H9 (cell line): Measurements from ENCODE around the gene ZNF700. TPM values are rescaled to one million over a fixed set of nuclear protein-coding genes. Genes with fewer than 3 reads are reported as not detected.

Experiments
- DNase-seq: peaks from one replicate; pipeline ENCODE4 v3.0.0-alpha.2; 2017
- H2AFZ ChIP-seq: one replicate; pipeline ENCODE4 v1.6.1; 2013; ENCODE audit warnings: mild to moderate bottlenecking, low read length, control low read depth, moderate library complexity
- H2AK5ac ChIP-seq: 2 replicates; pipeline ENCODE4 v1.6.1; 2013; ENCODE audit warnings: low read length, control low read depth, mixed read lengths; ENCODE audit not compliant: insufficient read length
- H2BK120ac ChIP-seq: one replicate; pipeline ENCODE4 v1.6.1; 2013; ENCODE audit warnings: low read depth, mild to moderate bottlenecking, low read length, control low read depth, inconsistent platforms; ENCODE audit not compliant: poor library complexity, severe bottlenecking
- H2BK12ac ChIP-seq: 2 replicates; pipeline ENCODE4 v1.6.1; 2013; ENCODE audit warnings: low read length, control low read depth, mixed read lengths, low read depth; ENCODE audit not compliant: insufficient read length
- H2BK15ac ChIP-seq: 2 replicates; pipeline ENCODE4 v1.6.1; 2013; ENCODE audit warnings: low read depth, low read length, control low read depth
- H2BK20ac ChIP-seq: one replicate; pipeline ENCODE4 v1.6.1; 2013; ENCODE audit warnings: low read depth, mild to moderate bottlenecking, low read length, control low read depth, inconsistent platforms; ENCODE audit not compliant: poor library complexity, severe bottlenecking
- H2BK5ac ChIP-seq: 2 replicates; pipeline ENCODE4 v1.6.1; 2013; ENCODE audit warnings: low read length, control low read depth, mixed read lengths; ENCODE audit not compliant: insufficient read length
- H3K14ac ChIP-seq: 2 replicates; pipeline ENCODE4 v1.6.1; 2013; ENCODE audit warnings: low read length, control low read depth; ENCODE audit not compliant: insufficient read depth
- H3K18ac ChIP-seq: 2 replicates; pipeline ENCODE4 v1.6.1; 2013; ENCODE audit warnings: low read depth, mild to moderate bottlenecking, mixed read lengths, low read length, control low read depth; ENCODE audit not compliant: insufficient read length
- H3K23ac ChIP-seq: 2 replicates; pipeline ENCODE4 v1.6.1; 2013; ENCODE audit warnings: low read length, control low read depth, mixed read lengths, low read depth; ENCODE audit not compliant: insufficient read length
- H3K23me2 ChIP-seq: 2 replicates; pipeline ENCODE4 v1.6.1; 2013; ENCODE audit warnings: low read depth, mild to moderate bottlenecking, mixed read lengths, low read length, control low read depth; ENCODE audit not compliant: insufficient read length, poor library complexity, severe bottlenecking
- H3K27ac ChIP-seq: 2 replicates; pipeline ENCODE4 v1.5.1; 2013; ENCODE audit warnings: low read length, control low read depth, mixed read lengths, low read depth; ENCODE audit not compliant: insufficient read length
- H3K27me3 ChIP-seq: 2 replicates; pipeline ENCODE4 v1.6.1; 2013; ENCODE audit warnings: low read length, control low read depth, inconsistent platforms; ENCODE audit not compliant: insufficient read depth
- H3K4ac ChIP-seq: 2 replicates; pipeline ENCODE4 v1.6.1; 2013; ENCODE audit warnings: low read depth, mild to moderate bottlenecking, control low read depth, inconsistent platforms, low read length, moderate library complexity
- H3K4me1 ChIP-seq: 2 replicates; pipeline ENCODE4 v1.6.1; 2013; ENCODE audit warnings: low read length, control low read depth, inconsistent platforms; ENCODE audit not compliant: insufficient read depth
- H3K4me2 ChIP-seq: 2 replicates; pipeline ENCODE4 v1.6.1; 2013; ENCODE audit warnings: low read length, control low read depth, mixed read lengths; ENCODE audit not compliant: insufficient read length, insufficient read depth
- H3K56ac ChIP-seq: 2 replicates; pipeline ENCODE4 v1.6.1; 2013; ENCODE audit warnings: low read depth, mild to moderate bottlenecking, mixed read lengths, low read length, control low read depth; ENCODE audit not compliant: insufficient read length
- H3K79me1 ChIP-seq: 2 replicates; pipeline ENCODE4 v1.6.1; 2013; ENCODE audit warnings: low read depth, mild to moderate bottlenecking, moderate library complexity, low read length, control low read depth, inconsistent platforms; ENCODE audit not compliant: insufficient read depth, poor library complexity, severe bottlenecking
- H3K79me2 ChIP-seq: 2 replicates; pipeline ENCODE4 v1.6.1; 2013; ENCODE audit warnings: low read length, control low read depth, inconsistent platforms; ENCODE audit not compliant: insufficient read depth
- H3K9ac ChIP-seq: 2 replicates; pipeline ENCODE4 v1.6.1; 2013; ENCODE audit warnings: low read length, control low read depth, mixed read lengths; ENCODE audit not compliant: insufficient read length; ENCODE audit errors: extremely low read depth
- H3K9me3 ChIP-seq: one replicate; pipeline ENCODE4 v1.6.1; 2013; ENCODE audit warnings: low read depth, low read length, inconsistent platforms; ENCODE audit not compliant: control insufficient read depth
- H3T11ph ChIP-seq: one replicate; pipeline ENCODE4 v1.6.1; 2013; ENCODE audit warnings: mild to moderate bottlenecking, low read length, control low read depth, inconsistent platforms
- H4K20me1 ChIP-seq: one replicate; pipeline ENCODE4 v1.6.1; 2013; ENCODE audit not compliant: control insufficient read depth, insufficient read length, insufficient read depth
- H4K5ac ChIP-seq: 2 replicates; pipeline ENCODE4 v1.6.1; 2013; ENCODE audit warnings: low read depth, mild to moderate bottlenecking, mixed read lengths, low read length, control low read depth; ENCODE audit not compliant: insufficient read length
- H4K8ac ChIP-seq: replicated peaks from 2 replicates; pipeline ENCODE4 v1.6.1; 2013; ENCODE audit warnings: low read length, control low read depth, mixed read lengths, low read depth; ENCODE audit not compliant: insufficient read length
- H4K91ac ChIP-seq: 2 replicates; pipeline ENCODE4 v1.6.1; 2013; ENCODE audit warnings: low read depth, mild to moderate bottlenecking, moderate library complexity, mixed read lengths, low read length, control low read depth; ENCODE audit not compliant: insufficient read length
- H3K27ac Mint-ChIP-seq, 3 experiments: 2 replicates in 2 of 3; 3 replicates in 1 of 3; pipeline ENCODE4 v1.8.0; 2020 to 2021; ENCODE audit warnings: mixed read lengths in 3 of 3, mild to moderate bottlenecking in 1 of 3, moderate library complexity in 1 of 3
- H3K27me3 Mint-ChIP-seq: 2 replicates; pipeline ENCODE4 v1.8.0; 2021; ENCODE audit warnings: low read depth, mild to moderate bottlenecking, moderate library complexity, mixed read lengths
- H3K36me3 Mint-ChIP-seq, 3 experiments: 2 replicates in 2 of 3; 3 replicates in 1 of 3; pipeline ENCODE4 v1.8.0; 2020 to 2021; ENCODE audit warnings: low read depth in 3 of 3, mixed read lengths in 3 of 3; ENCODE audit not compliant: insufficient read depth in 1 of 3
- H3K4me1 Mint-ChIP-seq, 2 experiments: 2 replicates each; pipeline ENCODE4 v1.8.0; 2020; ENCODE audit warnings: mixed read lengths in 2 of 2
- H3K4me3 Mint-ChIP-seq, 2 experiments: 2 replicates in 1 of 2; 3 replicates in 1 of 2; pipeline ENCODE4 v1.8.0; 2020 to 2021; ENCODE audit warnings: mild to moderate bottlenecking in 2 of 2, mixed read lengths in 2 of 2, moderate library complexity in 1 of 2
- H3K9me3 Mint-ChIP-seq, 2 experiments: 2 replicates in 1 of 2; 3 replicates in 1 of 2; pipeline ENCODE4 v1.8.0; 2020; ENCODE audit warnings: mild to moderate bottlenecking in 2 of 2, mixed read lengths in 2 of 2, moderate library complexity in 1 of 2
- WGBS: extraction: QIAGEN DNeasy Blood & Tissue Kit; methylation state at CpG from one replicate; pipeline ENCODE4 v1.1.7; 2013; ENCODE audit warnings: missing lambda C conversion rate, low lambda C conversion rate, mixed read lengths; ENCODE audit not compliant: insufficient read length; ENCODE audit errors: extremely low coverage; 5-methylcytosine and 5-hydroxymethylcytosine counted together
- total RNA-seq: library from RNA; stranded (reverse); gene quantifications from 2 replicates; pipeline ENCODE4 v1.2.1, GENCODE V29; 2021
- TF ChIP-seq, protein P1 (sequence below): fragments of 200-600 bp; sonication (generic); conservative IDR thresholded peaks from 3 replicates; pipeline ENCODE4 v1.8.0; 2021; ENCODE audit warnings: antibody characterized with exemption, mild to moderate bottlenecking

The ZNF700 gene
- total RNA-seq, 1 experiment from 2014 or later = 9.9 TPM

GRCh38 chr19:11950312-11950711 is 25.4 kb downstream of the ZNF700 start:
- H3K4me1 ChIP-seq = no peaks in the 10 kb centered on the region
- H3K27ac Mint-ChIP-seq = no peak overlapping the region
- H3T11ph ChIP-seq = no peak overlapping the region
- H3K14ac ChIP-seq = no peak overlapping the region
- peaks cover 94 to 95% of the 10 kb centered on the region in 2 experiments for H3K9me3 Mint-ChIP-seq
- H3K27ac ChIP-seq = no peak overlapping the region
- H2BK20ac ChIP-seq = no peak overlapping the region
- H2BK5ac ChIP-seq = no peak overlapping the region
- no peak overlapping the region for H3K4ac ChIP-seq
- peaks cover 75 to 80% (median 79%) of the 10 kb centered on the region in 3 experiments for H3K36me3 Mint-ChIP-seq
- no peak overlapping the region for H3K56ac ChIP-seq
- H3K4me1 Mint-ChIP-seq = no peaks in the 10 kb centered on the region
- H3K9ac ChIP-seq = no peak overlapping the region
- no peak for DNase-seq
- no peak overlapping the region for H4K5ac ChIP-seq
- H4K91ac ChIP-seq = no peak overlapping the region
- H3K79me1 ChIP-seq = no peaks in the 10 kb centered on the region
- no peak overlapping the region for H2BK120ac ChIP-seq
- H3K18ac ChIP-seq = no peak overlapping the region
- peaks cover 4% of the 10 kb centered on the region for H3K27me3 Mint-ChIP-seq
- no peak overlapping the region for H2BK15ac ChIP-seq
- WGBS = no CpG with 5 or more reads among the region's 5 CpGs
- H2AK5ac ChIP-seq = no peak overlapping the region
- no peaks in the 10 kb centered on the region for H4K20me1 ChIP-seq
- H3K4me3 Mint-ChIP-seq = no peak overlapping the region
- no peaks in the 10 kb centered on the region for H3K23me2 ChIP-seq
- H2BK12ac ChIP-seq = no peak overlapping the region
- no peak overlapping the region for H3K23ac ChIP-seq
- peaks cover 79% of the 10 kb centered on the region for H3K9me3 ChIP-seq
- TF ChIP-seq, protein P1, sequence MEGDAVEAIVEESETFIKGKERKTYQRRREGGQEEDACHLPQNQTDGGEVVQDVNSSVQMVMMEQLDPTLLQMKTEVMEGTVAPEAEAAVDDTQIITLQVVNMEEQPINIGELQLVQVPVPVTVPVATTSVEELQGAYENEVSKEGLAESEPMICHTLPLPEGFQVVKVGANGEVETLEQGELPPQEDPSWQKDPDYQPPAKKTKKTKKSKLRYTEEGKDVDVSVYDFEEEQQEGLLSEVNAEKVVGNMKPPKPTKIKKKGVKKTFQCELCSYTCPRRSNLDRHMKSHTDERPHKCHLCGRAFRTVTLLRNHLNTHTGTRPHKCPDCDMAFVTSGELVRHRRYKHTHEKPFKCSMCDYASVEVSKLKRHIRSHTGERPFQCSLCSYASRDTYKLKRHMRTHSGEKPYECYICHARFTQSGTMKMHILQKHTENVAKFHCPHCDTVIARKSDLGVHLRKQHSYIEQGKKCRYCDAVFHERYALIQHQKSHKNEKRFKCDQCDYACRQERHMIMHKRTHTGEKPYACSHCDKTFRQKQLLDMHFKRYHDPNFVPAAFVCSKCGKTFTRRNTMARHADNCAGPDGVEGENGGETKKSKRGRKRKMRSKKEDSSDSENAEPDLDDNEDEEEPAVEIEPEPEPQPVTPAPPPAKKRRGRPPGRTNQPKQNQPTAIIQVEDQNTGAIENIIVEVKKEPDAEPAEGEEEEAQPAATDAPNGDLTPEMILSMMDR = no peak
- no peak overlapping the region for H3K4me2 ChIP-seq
- no peaks in the 10 kb centered on the region for H3K27me3 ChIP-seq
- H4K8ac ChIP-seq = no peak overlapping the region
- no peak overlapping the region for H2AFZ ChIP-seq
- no peaks in the 10 kb centered on the region for H3K79me2 ChIP-seq
